GM18517 (cell line): Measurements from ENCODE around the gene CREB5.

ENCODE experiments used
- ATAC-seq: cut with Tn5 transposase; IDR thresholded peaks from one replicate; pipeline ENCODE4 v1.9.1; 2021; ENCODE audit warnings: mild to moderate bottlenecking, moderate library complexity; ENCODE audit not compliant: unreplicated experiment

Gene CREB5

DNA sequence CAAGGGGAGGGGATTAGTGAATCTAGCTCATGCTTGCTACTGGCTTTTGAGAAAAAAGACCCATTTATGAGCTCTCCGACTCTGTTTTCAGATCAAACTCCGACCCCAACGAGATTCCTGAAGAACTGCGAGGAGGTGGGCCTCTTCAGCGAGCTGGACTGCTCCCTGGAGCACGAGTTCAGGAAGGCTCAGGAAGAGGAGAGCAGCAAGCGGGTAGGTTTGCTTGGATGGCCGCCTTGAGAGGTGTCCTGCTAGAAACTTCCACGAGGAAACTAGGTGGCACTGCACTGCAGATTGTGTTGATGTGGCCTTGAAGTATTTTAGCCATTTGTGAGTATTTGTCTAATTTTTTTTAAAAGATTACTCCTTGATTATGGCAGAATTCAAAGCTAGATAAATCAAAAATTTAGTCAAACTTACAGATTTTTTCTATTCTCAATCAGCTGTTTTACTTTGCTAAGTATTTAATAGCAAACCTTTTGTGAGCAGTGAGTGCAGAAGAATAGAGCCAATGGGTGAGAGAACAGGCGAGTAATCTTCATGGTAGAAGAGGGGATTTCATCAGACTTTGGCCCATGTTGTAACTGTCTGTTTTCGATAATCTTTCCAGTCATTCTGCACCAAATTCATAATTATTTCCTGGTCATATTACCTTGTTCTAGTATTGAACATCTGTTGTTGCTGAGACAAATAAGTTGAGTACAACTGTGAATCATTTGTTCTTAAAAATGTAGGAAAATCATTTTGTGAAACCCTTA is 95.4 kb downstream of the CREB5 start:
- no peak for ATAC-seq

DNA sequence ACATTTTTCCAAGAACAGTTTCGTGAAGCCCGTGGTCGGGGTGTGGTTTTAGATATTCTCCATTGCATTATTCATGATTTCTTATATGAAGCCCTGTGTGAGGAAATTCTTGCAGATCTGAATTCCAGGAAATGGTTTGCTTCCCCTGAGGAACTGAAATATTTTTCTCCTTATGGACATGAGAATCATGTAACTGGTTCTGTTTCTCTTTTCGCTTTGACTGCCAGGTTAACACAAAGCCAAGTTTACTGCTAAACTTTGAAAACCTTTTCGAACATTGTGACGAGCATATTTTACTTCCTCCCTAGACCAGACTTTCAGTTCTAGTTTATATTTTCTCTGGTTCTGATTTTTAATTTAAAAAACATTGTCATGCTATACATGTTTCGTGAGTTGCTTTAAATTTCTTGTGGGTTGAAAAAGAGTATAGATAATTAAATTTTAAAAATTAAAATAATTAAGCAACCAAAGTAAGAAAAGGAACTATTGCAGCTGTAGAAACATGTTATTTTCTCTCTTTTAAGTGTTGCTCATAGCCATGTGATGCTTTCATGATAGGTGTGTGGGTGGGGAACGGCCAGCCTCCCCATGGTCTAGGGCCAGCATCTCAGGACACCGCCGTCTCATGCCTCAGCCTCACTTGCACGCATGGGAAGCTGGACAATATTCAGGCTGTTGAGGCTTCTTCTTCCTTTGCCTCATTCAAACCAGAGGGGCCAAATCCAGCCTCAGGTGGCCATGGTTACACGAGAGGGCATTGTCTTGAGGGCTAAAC is 97.1 kb downstream of the CREB5 start:
- peak; percentile 73 for ATAC-seq

DNA sequence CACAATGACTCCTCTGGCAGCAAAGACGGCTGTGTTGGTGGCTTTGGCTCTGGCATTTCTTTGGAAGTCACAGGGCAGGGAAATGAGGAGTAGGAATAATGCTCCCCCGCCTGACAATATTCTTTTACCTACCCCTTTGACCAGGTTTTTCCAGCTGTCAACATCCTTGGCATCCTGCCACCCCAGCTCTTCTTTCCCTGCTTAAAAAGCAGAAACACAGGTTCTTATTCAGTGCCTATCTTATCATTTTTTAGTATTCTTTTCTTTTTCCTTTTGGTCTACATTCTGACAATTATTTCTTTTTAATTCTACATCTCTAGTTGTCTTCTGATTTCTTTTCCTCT is 97.7 kb downstream of the CREB5 start:
- no peak for ATAC-seq

DNA sequence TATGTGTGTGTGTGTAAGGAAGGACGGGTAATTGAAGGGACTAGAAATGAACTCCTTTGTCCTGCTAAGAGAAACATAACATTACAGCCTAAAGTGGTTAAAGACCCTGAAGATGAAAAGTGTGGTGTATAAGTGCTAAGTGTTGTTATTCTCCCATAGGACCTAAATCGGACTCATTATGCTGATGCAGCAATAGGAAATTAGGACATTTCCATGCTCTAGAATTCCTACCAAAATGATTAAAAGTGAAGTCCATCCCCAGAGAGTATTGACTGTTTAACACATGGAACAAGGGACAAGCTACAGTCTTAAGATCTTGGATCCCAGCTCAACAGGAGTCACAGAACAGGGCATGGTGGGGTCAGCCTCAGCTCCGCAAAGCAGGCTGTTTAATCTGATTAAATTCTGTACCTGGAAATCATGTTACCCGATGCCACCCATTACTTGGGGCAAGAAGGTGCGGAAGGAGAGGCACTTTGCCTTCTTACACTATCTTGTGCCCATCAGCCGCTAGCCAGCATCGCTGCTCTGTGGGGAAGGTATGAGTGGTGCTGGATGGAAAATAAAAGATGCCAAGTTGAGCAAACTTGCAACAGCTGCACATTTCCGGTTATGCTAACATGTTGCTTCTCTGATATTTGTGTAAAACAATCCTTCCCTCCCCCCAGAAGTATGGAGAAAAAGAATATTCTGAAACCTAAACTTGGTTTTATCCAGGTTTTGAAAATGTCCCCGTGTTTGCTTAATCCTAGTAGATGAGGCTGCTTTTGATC is 100.5 kb downstream of the CREB5 start:
- ATAC-seq, result no peak

DNA sequence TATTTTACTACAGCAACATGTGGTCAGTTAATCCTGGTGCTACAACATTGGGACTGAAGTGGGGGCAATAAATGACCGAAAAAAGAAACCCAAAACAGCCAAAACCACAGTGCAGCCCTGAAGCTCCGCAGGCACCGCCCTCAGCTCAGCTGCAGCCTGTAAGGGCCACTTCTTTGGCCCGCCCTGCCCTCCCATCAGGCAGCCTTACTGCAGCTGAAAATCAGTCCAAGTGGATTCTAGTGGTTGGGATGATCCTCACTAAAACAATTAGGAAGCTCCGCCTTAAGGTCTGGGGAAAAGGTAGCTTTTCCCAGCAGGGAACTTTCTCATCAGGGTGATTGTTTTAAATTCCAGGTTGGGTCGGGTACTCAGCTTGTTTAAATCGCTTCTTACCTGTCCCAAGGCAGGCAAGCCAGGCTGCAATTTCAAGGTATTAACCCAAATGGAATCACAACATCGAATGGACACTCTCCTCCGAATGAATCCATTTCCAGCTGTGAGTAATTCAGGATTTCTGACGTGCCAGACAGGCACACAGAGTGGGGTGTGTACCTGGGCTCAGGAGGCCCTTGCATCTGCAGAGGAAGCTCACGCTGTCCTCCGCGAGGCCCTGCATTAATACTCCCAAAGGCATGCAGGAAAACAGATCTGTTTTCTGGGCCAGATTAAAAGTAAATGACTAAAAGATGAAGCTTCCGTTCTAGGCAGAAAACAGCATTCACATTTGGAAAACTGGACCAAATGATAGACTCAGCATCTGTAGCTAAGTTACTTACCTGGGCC is 104.3 kb downstream of the CREB5 start:
- no peak for ATAC-seq

DNA sequence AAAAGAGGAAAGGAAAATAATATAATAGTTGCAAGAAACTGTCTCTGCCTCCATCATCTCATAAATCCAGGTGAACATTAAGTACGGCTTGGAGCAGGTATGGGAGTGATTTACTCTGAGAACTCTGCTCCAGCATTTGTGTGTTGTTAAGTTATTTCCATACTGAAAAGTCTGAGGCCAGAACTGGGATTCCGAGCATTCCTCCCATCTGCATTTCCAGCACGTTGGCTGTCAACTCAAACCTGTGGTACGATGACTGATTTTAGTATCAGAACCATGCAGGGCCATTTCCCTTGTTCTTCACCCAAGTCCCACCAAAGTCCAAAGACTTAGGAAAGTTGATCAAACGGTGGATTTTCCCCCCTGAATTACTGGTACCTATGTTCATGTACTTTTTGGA is 104.9 kb downstream of the CREB5 start:
- no peak for ATAC-seq

DNA sequence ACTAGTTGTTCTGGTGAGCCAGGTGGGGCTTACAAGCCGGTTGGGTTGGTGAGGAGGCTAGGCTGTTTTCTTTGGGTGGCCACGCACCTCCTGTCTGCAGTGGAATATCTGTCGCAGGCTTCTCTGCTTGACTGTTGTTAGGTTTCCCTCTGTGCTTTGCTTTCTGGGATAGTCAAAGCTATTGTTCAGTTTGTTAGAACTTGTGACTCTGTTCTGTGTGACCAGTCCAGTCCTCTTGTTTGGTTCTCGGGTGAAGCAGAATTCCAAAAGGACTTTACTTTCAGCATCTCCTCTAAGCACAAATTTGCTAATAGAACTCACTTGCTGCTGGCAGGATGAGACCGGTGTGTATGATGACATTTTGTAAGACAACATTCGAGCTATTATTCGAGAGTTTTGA is 105.3 kb downstream of the CREB5 start:
- no peak for ATAC-seq

DNA sequence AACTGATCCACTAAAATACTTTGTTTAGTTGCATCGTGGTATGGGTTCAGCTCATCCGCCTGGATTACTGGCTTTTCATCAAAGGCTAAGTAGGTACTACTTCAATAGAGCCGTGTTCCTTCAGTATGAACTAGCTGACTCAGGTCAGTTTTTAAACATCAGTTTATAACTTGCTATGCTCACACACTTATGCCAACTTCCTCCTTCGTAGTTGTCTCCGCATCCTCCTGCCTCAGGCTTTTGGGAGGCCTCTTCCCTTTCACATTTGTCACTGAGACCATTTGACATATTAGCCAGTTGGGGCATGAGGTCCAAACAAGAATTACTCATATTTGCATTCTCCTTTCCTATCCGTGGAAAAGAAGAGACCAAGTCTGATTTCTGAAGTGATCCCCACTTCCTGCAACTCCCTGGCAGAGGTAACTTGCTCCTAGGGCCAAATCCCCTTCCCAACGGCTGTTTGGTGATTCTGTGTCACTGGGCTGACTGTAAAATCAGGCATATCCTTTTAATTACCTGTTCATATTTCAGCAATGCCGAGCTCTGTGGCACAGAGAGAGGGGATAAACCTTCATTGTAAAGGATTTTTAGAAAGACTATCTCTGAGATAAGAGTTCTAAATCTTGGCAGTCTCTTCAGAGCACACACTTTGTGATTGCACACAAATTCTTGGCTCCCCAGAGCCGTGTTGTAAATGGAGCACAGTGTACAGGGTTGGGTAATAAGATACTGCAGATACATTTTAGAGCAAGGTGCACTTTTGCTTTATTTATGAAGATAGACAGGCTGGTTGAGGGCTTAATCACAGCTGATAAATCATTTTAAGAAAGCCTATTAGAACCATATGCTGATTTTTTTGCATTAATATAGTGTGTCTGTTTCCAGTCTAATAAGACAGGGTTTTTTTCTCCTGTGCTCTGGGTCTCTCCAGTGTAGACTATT is 108.0 kb downstream of the CREB5 start:
- ATAC-seq, result no peak

DNA sequence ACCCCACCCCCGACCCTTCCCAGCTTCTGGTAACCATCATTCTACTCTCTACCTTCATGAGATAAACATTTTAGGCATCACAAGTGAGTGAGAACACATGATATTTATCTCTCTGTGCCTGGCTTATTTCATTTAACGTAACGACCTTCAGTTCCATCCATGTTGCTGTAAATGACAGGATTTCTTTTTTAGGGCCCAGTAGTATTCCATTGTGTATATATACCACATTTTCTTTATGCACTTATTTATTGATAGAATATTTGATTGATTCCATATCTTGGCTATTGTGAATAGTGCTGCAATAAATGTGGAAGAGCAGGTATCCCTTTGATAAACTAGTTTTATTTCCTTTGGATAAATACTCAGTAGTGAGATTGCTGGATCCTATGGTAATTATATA is 112.7 kb downstream of the CREB5 start:
- ATAC-seq, result no peak

DNA sequence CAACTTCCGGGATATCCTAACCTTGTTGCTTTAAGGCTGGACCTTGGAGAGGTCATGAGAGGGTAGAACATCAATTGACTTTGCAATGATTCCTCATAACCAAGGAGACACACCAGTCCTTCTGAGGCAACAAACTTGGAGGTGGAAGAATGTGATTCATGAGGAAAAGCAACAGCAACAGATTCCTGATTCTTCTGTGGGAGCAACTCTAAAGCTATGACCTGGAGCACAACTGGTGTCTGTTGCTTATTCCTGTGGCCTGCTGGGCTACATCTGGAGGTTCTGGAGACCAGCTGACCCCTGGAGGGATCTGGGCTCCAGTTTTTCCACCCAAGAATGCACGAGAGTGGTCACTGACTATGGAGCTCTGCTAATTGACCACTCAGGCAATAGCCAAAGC is 116.6 kb downstream of the CREB5 start:
- ATAC-seq, result no peak

DNA sequence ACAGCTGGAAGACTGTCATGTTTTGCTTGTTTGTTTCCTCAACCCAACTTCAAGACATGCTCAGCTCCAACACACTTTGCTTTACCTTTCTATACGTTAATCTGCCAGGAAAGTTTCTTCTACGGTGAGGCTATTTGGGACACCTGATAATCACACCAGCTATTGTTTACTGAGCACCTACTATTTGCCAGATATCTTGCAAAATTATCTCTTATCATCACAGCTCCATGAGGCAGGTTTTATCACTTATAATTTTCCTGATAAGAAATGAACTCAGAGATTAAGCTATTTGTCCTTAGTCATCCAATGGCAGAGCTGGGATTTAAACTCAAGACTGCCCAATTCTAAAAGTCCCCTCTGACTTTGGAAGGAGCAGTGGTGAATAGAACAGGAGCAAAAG is 117.4 kb downstream of the CREB5 start:
- no peak for ATAC-seq

DNA sequence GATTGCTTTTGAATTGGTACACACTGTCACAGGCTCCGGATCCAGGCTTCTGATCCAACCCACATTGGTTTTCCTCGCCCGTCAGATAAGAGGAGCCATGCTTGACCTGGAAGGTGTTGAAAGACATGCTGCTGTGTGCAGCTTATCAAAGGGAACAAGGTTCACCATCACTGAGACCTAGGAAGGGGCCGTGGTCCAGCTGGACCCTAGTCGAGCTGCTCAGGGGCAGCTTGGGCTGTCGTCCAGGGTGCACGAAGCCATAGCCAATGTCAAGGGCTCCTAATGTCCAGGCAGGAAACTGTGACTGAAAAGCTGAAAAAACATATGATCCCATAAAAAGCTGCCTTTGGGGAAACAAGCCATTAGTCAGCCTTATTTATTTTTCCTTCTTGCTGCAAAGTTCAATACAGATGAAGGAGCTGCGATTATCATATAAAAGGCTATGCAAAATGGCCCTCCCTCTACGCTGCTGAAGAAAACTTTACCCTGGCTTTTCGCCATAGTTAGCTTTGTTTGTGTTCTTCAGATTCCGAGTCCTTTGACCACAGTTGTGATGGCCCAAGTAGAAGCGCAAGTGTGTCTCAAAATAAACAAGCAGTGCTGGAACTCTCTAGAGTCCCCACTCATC is 118.0 kb downstream of the CREB5 start:
- ATAC-seq, result no peak

DNA sequence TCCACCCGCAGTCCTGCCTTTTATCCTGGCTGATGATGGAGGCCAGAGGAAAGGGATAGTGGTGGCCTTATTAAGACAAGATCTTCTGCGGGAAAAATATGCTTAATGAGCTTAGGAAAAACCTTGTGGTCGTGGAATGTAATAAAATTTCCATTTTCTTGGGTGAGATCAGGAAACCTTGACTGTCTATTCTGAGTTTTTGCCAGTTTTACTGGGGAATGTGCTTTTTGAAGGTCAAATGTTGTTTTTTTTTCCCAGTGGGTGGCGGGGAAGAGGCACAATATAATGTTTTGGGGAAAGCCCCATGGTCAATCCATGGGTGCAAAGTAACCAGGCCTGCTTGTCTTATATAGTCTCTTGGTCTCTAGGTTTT is 118.5 kb downstream of the CREB5 start:
- no peak for ATAC-seq

DNA sequence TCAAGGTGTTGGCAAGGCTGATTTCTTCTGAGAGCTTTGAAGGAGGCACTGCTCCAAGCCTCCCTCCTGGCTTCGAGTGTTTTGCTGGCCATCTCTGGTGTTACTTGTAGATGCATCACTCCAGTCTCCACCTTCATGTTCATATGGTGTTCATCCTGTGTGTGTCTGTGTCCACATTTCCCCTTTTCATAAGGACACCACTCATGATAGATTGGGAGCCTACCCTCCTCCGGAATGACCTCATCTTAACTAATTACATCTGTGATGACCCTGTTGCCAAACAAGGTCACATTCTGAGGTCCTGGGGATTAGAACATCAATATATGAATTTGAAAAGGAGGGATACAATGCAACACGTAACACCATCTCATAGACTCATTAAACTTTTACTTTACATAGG is 119.0 kb downstream of the CREB5 start:
- no peak for ATAC-seq

DNA sequence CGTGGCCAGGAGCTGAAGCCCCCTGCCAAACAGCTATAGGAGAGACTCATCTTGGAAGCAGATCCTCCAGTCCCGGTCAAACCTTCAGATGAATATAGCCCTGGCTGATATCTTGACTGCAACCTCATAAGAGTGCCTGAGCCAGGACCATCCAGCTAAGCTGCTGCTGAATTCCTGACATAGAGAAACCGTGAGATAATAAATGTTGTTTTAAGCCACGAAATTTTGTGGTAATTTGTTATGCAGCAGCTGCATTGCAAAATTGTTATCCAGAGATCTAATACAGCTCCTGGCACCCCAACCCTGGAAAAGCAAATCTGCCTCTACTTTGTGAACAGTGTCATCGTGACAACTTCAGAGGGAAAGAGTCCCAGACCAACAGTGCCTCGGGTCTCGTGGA is 119.9 kb downstream of the CREB5 start:
- no peak for ATAC-seq

DNA sequence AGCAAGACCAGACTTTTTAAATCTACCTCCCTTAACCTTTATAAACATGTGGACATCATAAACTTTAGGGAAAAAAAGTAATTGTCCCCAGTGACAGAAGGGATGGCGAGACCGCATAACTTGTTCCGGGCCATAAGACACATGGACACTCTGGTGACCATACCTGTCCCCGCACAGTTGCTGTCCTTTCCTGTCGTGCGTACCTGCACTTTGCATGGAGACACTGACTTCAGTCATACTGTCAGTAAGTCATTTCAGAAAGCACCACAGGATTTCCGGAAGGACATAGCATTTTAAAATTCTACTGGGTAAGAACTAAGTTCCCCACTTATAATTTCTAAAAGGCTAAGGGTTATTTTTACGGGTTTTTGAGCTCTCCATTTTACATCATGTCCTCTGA is 120.9 kb downstream of the CREB5 start:
- no peak for ATAC-seq

DNA sequence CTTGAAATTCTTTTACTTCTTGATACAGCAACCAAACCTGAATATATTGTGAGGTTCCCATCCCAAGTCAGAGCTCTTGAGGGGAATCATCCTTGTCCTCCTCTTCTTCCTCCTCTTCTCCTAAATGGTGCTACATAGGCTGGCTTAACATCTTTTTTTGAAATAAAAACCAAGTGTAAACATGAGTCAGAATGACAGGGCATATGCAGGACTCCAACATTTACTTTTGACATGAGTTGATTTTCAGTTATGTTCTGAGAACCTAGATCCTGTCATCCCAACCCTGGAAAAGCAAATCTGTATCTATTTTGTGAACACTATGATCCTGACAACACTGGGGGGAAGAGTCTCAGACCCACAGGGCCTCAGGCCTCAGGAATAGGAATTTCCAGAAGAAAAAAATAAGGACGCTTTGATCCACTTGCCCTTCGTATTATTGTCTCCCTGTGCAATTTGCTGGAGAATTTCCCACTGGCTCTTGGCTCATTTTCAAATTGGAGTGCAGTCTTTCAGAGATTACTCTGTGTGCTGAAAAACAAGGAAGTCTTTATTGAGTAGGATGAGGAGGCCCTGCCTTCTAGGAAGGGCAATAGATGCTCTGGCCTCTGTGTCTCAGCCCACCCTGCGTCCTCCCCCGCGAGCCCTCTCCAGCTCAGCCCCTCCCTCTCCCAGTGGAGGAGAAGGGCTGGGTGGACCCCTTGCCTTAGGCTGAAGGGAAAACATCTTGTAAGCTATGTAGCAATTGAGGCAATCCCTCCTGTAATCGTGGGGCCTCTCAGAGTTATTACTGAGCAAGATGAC is 121.6 kb downstream of the CREB5 start:
- ATAC-seq, result no peak

DNA sequence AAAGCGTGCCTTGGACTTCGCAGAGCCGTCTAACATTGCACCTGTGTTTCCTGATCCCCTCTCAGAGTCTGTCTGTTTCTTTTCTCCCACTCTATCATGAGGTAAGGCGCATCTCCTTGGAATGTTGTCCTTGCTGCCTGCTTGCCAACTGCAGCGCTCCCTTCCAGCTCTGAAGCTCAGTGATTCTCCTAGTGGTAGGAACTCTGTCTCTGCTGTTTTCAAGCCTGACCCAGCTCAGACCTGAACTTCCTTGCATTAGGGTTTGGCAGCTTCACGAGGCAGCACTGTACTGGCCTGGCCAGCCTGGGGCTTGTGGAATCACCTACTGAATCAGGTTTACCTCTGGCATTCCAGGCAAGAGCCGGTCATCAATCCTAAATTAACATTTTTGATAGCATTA is 123.9 kb downstream of the CREB5 start:
- no peak for ATAC-seq
